ENCODE data around the gene ECI2.

DNA sequence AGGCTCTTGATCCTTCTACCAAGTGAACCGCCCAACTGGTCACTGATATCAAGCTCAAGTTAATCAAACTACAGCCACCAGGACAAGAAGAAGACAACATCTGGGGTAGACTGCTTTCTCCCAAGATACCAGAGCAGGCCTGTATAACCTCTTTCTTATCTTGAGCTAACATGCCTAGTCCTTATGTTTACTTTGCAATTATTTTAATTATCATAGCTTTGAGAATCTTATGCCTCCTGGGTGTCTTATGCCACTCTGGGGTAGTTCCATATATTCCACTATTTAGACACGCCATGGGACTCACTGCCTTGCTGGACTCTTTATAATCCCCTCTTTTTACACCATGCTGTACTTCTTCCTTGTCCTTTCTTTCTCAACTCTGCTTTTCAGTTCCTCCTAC lies 41.5 kb upstream of the ECI2 start:
- TF ChIP-seq, protein P1, sequence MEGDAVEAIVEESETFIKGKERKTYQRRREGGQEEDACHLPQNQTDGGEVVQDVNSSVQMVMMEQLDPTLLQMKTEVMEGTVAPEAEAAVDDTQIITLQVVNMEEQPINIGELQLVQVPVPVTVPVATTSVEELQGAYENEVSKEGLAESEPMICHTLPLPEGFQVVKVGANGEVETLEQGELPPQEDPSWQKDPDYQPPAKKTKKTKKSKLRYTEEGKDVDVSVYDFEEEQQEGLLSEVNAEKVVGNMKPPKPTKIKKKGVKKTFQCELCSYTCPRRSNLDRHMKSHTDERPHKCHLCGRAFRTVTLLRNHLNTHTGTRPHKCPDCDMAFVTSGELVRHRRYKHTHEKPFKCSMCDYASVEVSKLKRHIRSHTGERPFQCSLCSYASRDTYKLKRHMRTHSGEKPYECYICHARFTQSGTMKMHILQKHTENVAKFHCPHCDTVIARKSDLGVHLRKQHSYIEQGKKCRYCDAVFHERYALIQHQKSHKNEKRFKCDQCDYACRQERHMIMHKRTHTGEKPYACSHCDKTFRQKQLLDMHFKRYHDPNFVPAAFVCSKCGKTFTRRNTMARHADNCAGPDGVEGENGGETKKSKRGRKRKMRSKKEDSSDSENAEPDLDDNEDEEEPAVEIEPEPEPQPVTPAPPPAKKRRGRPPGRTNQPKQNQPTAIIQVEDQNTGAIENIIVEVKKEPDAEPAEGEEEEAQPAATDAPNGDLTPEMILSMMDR (IDR thresholded peaks at IDR 0.05): no peak
- no peak for TF ChIP-seq POLR2A (IDR thresholded peaks at IDR 0.05)
